Measurements from ENCODE around the gene GMPPA.

GMPPA gene

GRCh38 chr2:219496825-219497494 is 1.7 kb upstream of the GMPPA start:
- no peak for DNase-seq (ENCODE audit: extremely low read depth, low read depth)
- H3K4me3 ChIP-seq (replicated peaks; ENCODE audit: low read depth, low read length): no peak overlapping the region
- TF ChIP-seq, protein P1, sequence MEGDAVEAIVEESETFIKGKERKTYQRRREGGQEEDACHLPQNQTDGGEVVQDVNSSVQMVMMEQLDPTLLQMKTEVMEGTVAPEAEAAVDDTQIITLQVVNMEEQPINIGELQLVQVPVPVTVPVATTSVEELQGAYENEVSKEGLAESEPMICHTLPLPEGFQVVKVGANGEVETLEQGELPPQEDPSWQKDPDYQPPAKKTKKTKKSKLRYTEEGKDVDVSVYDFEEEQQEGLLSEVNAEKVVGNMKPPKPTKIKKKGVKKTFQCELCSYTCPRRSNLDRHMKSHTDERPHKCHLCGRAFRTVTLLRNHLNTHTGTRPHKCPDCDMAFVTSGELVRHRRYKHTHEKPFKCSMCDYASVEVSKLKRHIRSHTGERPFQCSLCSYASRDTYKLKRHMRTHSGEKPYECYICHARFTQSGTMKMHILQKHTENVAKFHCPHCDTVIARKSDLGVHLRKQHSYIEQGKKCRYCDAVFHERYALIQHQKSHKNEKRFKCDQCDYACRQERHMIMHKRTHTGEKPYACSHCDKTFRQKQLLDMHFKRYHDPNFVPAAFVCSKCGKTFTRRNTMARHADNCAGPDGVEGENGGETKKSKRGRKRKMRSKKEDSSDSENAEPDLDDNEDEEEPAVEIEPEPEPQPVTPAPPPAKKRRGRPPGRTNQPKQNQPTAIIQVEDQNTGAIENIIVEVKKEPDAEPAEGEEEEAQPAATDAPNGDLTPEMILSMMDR (IDR thresholded peaks at IDR 0.05; ENCODE audit: low read depth, low read length, missing control alignments): no peak

DNA sequence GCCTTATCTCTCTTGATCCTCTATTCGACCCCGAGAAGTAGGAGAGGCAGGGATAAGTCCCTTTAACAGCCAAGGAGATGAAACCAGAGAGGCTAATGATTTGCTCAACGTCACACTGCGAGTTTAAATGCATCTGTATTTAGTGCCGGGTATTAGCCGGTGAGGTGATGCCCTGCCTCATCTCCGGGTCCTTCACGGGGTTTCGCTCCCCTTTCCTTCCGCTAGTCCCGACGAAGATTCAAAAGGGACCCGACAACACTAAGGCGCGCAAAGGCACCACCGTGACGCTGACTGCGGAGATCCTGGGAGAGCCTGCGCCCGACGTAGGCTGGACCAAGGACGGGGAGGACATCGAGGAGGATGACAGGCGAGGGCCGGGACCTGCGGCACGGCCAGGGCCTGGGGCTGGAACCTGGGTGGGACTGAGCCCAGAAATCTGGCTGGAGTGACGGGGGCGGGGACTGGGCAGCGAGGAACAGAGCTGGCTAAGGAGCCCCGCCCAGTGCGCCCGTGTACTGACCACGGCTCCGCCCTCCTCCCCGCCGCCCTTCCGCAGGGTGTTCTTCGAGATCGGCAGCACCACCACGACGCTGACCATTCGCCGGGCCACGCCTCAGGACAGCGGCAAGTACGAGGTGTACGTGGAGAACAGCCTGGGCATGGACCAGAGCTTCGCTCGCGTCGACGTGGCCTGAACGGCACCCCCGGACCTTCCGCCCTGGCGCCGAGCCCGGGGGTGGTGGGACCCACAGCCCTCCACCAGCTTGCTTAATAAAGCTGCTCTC is 1.0 kb upstream of the GMPPA start:
- DNase-seq (ENCODE audit: extremely low read depth, low read depth): no peak
- peak overlapping the region; percentile 83 for H3K4me3 ChIP-seq (replicated peaks; ENCODE audit: low read depth, low read length)
- TF ChIP-seq, protein P1 (IDR thresholded peaks at IDR 0.05; ENCODE audit: low read depth, low read length, missing control alignments): no peak

GRCh38 chr2:219499058-219499307 is 292 bp downstream of the GMPPA start:
- TF ChIP-seq, protein P1 (IDR thresholded peaks at IDR 0.05; ENCODE audit: low read depth, low read length, missing control alignments): no peak
- DNase-seq (ENCODE audit: extremely low read depth, low read depth): no peak
- peak overlapping the region; percentile 83 for H3K4me3 ChIP-seq (replicated peaks; ENCODE audit: low read depth, low read length)

DNA sequence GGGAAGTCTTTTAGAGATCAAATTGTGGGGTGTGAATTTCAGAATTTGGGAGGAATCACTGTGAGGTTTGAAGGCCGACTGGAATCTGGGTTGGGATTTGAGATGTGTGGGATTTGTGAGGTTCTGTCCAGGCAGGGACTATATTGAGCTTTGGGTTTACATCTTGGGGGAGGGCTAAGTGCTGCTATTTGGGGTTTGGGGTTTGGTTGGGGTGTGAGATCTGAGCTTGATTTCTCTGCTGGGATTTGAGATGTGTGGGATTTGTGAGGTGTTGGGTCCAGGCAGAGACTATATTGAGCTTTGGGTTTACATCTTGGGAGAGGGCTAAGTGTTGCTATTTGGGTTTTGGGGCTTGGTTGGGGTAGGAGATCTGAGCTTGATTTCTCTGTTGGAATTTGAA is 864 bp downstream of the GMPPA start:
- no peak for DNase-seq (ENCODE audit: extremely low read depth, low read depth)
- peak overlapping the region; percentile 83 for H3K4me3 ChIP-seq (replicated peaks; ENCODE audit: low read depth, low read length)
- TF ChIP-seq, protein P1 (IDR thresholded peaks at IDR 0.05; ENCODE audit: low read depth, low read length, missing control alignments): no peak

DNA sequence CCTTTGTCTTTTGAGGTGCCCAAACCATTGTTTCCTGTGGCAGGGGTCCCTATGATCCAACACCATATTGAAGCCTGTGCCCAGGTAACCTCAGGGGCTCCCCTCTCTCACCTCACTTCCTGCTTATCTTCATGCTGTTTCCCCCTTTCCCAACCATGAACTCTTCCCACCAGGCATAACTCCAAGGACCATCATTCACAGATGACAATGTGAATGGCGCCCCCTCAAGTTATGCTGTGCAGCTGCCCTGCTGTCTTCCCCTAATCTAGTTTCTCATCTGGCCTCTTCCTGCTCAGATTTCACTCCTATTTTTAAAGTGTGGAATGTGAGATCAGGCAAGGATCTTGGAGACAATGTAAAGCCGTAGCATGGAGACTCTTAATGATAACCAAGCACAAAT is 1.4 kb downstream of the GMPPA start:
- DNase-seq (ENCODE audit: extremely low read depth, low read depth): no peak
- TF ChIP-seq, protein P1 (IDR thresholded peaks at IDR 0.05; ENCODE audit: low read depth, low read length, missing control alignments): peak; percentile 44
- H3K4me3 ChIP-seq (replicated peaks; ENCODE audit: low read depth, low read length): peak overlapping the region; percentile 83; the same call in 1 of the 2 replicates

- DNase-seq (ENCODE audit: extremely low read depth, low read depth): no peak
- TF ChIP-seq, protein P1 (IDR thresholded peaks at IDR 0.05; ENCODE audit: low read depth, low read length, missing control alignments): no peak
- H3K4me3 ChIP-seq (replicated peaks; ENCODE audit: low read depth, low read length): no peak overlapping the region
Measured at GRCh38 chr2:219501849-219502248, 3.2 kb downstream of the GMPPA start.
